Endothelial cell (in vitro differentiated cells): ENCODE measurements around the gene TRAK2. TPM values are rescaled to one million over a fixed set of nuclear protein-coding genes. Genes with fewer than 3 reads are reported as not detected.
A peak's percentile ranks its signal among the peaks of the same experiment; 100 is the strongest.

Experiments
- DNase-seq: peaks from one replicate; pipeline ENCODE4 v3.0.0; 2021; ENCODE audit warnings: low spot score
- H3K27ac Mint-ChIP-seq: one replicate; pipeline ENCODE4 v1.8.0; 2021; ENCODE audit warnings: mixed read lengths, inconsistent platforms; ENCODE audit not compliant: unreplicated experiment
- H3K27me3 Mint-ChIP-seq: one replicate; pipeline ENCODE4 v1.8.0; 2021; ENCODE audit warnings: mild to moderate bottlenecking, moderate library complexity, mixed read lengths, inconsistent platforms; ENCODE audit not compliant: unreplicated experiment
- H3K36me3 Mint-ChIP-seq: one replicate; pipeline ENCODE4 v1.8.0; 2021; ENCODE audit warnings: mild to moderate bottlenecking, low read depth, mixed read lengths, inconsistent platforms; ENCODE audit not compliant: unreplicated experiment
- H3K4me1 Mint-ChIP-seq: one replicate; pipeline ENCODE4 v1.8.0; 2021; ENCODE audit warnings: mild to moderate bottlenecking, mixed read lengths, inconsistent platforms; ENCODE audit not compliant: unreplicated experiment
- H3K4me3 Mint-ChIP-seq: one replicate; pipeline ENCODE4 v1.8.0; 2021; ENCODE audit warnings: mild to moderate bottlenecking, mixed read lengths, inconsistent platforms; ENCODE audit not compliant: unreplicated experiment
- H3K9me3 Mint-ChIP-seq: one replicate; pipeline ENCODE4 v1.8.0; 2021; ENCODE audit warnings: mixed read lengths, inconsistent platforms; ENCODE audit not compliant: unreplicated experiment
- total RNA-seq: library from RNA; stranded (reverse); fragmentation: NEBNext Ultra II Directional; extraction: Animal tissue kit (Norgen Biotek cat#: 25700); gene quantifications from one replicate; pipeline ENCODE4 v1.2.1, GENCODE V29; 2021; ENCODE audit not compliant: unreplicated experiment
- TF ChIP-seq, protein P1 (sequence below): fragments of 200-600 bp; sonication (generic); IDR thresholded peaks from one replicate; pipeline ENCODE4 v1.5.0; 2021; ENCODE audit warnings: antibody characterized with exemption; ENCODE audit not compliant: unreplicated experiment

Gene TRAK2
- total RNA-seq, 1 donor from 2014 or later: 18.4 TPM

DNA sequence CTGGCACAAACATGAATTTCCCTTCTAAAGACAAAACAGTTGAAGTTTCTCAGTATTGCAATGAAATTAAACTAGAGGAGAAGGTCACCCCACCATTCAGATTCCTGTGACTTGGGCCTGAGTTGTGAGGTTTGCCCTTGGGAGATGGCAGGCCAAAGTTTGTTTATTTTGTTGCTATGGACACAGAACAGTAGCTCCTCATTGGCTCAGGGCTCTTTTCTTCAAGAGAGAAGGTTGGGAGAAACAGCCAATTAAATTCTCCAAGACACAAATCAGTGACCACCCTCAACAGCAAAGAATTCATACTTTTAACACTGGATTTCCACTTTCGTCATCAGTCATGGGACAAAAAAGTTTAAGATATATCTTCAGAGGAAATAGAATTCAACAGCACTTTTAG is 94.0 kb downstream of the TRAK2 start, which contains the start of gene FLACC1:
Gene FLACC1 (minus strand): TSS at position 125 of the 400 bp plus-strand sequence. CDS start 5,941 bp downstream, outside the sequence.
- Mint-ChIP-seq H3K9me3 (no peaks in the 10 kb centered on the region), H3K36me3 (peaks cover 6% of the 10 kb centered on the region), H3K4me1 (peaks cover 7% of the 10 kb centered on the region), H3K27ac (peak within 1 kb of the TSS; percentile 81), H3K4me3 (no peak within 1 kb of the TSS), H3K27me3 (no peaks in the 10 kb centered on the region)
- DNase-seq: no peak
- TF ChIP-seq, protein P1, sequence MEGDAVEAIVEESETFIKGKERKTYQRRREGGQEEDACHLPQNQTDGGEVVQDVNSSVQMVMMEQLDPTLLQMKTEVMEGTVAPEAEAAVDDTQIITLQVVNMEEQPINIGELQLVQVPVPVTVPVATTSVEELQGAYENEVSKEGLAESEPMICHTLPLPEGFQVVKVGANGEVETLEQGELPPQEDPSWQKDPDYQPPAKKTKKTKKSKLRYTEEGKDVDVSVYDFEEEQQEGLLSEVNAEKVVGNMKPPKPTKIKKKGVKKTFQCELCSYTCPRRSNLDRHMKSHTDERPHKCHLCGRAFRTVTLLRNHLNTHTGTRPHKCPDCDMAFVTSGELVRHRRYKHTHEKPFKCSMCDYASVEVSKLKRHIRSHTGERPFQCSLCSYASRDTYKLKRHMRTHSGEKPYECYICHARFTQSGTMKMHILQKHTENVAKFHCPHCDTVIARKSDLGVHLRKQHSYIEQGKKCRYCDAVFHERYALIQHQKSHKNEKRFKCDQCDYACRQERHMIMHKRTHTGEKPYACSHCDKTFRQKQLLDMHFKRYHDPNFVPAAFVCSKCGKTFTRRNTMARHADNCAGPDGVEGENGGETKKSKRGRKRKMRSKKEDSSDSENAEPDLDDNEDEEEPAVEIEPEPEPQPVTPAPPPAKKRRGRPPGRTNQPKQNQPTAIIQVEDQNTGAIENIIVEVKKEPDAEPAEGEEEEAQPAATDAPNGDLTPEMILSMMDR: no peak

DNA sequence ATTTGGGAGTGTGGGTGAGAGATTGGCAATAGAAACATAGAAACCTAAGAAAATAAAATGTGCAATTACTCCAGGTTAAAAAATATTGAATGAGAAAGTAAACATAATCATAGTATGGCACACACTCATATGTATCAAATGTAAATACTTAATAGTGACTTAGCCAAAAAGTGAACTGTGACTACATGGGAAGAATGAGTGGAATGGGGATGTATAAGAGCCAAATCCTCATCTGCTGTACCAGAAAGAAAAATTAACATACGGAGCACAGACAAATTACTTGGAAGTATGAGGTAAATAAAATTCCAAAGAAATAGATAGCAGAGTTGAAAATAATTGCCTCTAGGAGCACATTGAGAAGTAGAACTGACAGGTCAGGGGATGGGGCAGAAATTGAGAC is 98.1 kb downstream of the TRAK2 start:
- Mint-ChIP-seq H3K27ac (no peak overlapping the region), H3K36me3 (no peaks in the 10 kb centered on the region), H3K9me3 (no peaks in the 10 kb centered on the region), H3K27me3 (no peaks in the 10 kb centered on the region), H3K4me1 (peaks cover 9% of the 10 kb centered on the region), H3K4me3 (no peak overlapping the region)
- TF ChIP-seq, protein P1: no peak
- no peak for DNase-seq

DNA sequence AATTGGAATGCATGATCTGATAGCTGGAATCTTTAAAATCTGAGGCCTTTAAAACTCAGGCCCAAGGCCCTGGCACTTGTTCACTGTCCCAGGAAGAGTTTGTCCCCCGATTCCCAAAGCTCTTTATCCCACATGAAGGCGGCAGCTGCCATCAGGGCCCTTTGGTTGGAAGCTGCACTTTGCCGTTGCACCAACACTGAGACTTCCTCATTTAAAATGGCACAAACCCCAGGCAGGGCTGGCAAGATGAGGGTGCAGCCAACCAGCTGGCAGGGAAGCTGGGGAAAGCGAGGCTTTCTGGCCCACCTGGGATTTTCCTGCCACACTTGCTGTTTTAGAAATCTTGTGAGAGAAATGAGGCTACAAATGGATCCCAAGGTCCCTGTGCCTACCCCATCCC is 100.4 kb downstream of the TRAK2 start:
- DNase-seq: no peak
- TF ChIP-seq, protein P1: no peak
- no peak overlapping the region for H3K4me3 Mint-ChIP-seq
- H3K36me3 Mint-ChIP-seq: peaks cover 3% of the 10 kb centered on the region
- no peaks in the 10 kb centered on the region for H3K27me3 Mint-ChIP-seq
- H3K27ac Mint-ChIP-seq: no peak overlapping the region
- H3K9me3 Mint-ChIP-seq: no peaks in the 10 kb centered on the region
- H3K4me1 Mint-ChIP-seq: peaks cover 9% of the 10 kb centered on the region

DNA sequence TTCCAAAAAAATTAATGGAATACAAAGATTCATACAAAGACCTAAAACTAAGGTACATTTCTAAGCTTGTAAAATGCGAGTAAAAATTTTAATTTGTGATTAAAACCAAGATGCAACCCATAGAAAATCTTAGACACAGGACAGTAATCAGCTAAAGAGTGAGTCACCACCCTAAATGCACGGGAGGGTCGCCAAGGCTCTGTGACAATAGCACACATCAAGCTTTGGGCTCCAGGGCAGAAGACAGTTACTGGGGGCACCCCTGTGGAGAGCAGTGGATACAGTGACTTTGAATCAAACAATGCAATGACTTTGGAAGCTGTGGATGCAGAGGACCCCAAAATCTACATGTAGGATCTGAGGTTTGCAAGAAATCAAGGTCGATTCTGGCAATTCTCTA is 101.7 kb downstream of the TRAK2 start:
- Mint-ChIP-seq H3K27ac (no peak overlapping the region), H3K9me3 (no peaks in the 10 kb centered on the region)
- no peak for DNase-seq

DNA sequence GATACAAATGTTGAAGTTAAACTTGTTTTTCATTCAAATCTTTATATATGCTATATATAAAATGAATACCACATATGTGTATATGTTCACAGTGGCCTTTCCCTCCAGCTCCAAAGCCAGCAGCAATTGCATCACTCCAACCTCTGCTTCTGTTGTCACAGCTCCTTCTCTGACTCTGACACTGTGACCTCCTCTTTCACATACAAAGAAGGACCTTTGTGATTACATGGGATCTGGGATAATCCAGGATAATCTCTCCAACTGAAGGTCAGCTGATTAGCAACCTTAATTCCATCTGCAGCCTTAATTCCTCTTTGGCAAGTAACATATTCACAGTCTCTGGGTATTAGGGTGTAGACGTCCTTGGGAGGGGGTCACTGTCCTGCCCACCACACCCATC is 102.5 kb downstream of the TRAK2 start:
- H3K4me1 Mint-ChIP-seq: peaks cover 5% of the 10 kb centered on the region
- H3K36me3 Mint-ChIP-seq: peaks cover 3% of the 10 kb centered on the region
- TF ChIP-seq, protein P1: no peak
- no peaks in the 10 kb centered on the region for H3K9me3 Mint-ChIP-seq
- H3K27me3 Mint-ChIP-seq: peaks cover 2% of the 10 kb centered on the region
- H3K27ac Mint-ChIP-seq: no peak overlapping the region
- DNase-seq: no peak
- H3K4me3 Mint-ChIP-seq: no peak overlapping the region

More for the DNA sequence above, 101.7 kb downstream of the TRAK2 start:
- peaks cover 5% of the 10 kb centered on the region for H3K4me1 Mint-ChIP-seq
- no peak overlapping the region for H3K4me3 Mint-ChIP-seq
- peaks cover 2% of the 10 kb centered on the region for H3K27me3 Mint-ChIP-seq
- TF ChIP-seq, protein P1: no peak
- peaks cover 3% of the 10 kb centered on the region for H3K36me3 Mint-ChIP-seq
